ENCODE measurements around the gene NKD1.

The NKD1 gene

DNA sequence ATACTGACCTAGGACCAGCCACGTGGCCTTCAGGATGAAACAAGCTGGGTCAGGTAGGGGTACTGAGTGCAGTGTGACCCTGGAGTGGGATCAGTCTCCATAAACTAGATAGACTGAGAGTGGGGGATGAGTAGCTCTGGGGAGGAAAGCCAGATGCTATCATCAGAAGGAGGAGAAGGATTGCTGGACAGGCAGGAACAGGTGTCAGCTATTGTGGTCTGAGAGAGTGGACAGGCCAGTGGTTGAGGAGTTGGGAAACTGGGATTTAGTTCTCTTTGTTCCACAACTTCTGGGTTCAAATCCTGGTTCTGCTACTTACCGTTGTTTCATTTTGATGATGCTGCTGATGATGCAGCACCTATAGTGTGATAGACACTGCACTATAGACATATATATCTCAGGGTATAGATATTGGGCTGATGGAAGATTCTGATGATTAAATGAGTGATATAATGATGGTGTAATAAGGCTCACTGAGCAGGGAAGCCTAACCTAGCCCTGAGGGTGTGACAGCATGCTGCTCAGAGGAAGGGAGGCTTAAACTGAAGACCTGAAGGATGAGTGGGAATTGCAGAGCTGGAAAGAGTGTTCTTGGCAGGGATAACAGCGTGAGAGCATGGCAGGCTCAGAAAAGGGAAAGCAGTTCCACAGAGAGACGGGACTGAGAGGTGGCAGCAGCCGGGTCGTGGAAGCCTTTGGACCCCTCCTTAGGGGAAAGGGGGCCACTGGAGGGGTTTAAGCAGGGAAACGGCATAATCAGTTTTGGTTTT, 66.9 kb downstream of the NKD1 start:
- H3K4me3 ChIP-seq (ENCODE audit: low read depth in 1 of 2, low read length in 2 of 2) = peak overlapping the region in 1 of 2 donors; percentile 10
- H3K36me3 ChIP-seq (ENCODE audit: insufficient read depth, low read length) = no peaks in the 10 kb centered on the region
- no peaks in the 10 kb centered on the region for H3K9me3 ChIP-seq (ENCODE audit: low read length)
- no peak overlapping the region for H3K9ac ChIP-seq (ENCODE audit: low read length)
- peak overlapping the region; percentile 66 for H3K27ac ChIP-seq (ENCODE audit: low read depth, low read length)
- peaks cover 90% of the 10 kb centered on the region for H3K4me1 ChIP-seq (ENCODE audit: insufficient read depth, low read length)
- H3K27me3 ChIP-seq (ENCODE audit: control insufficient read depth in 1 of 2, insufficient read depth in 2 of 2, low read length in 2 of 2) = no peaks in the 10 kb centered on the region

DNA sequence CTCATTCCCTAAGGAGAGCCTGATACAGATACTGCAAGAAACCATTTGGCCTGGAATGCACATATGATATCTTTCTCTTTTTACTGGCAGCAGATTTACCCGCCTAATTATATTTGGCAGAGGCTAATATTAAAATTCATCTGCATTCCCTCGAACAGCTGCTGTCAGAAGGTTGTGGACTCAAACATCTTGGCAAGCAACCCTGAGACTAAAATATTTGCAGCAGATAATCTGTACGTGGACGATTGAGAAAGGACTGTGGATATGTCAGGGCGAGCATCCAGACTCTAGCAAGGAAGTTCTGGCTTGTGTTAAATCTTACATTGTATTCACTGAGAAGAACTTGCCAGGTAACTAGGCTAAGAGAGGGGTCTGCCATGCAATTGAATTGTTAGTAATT, 67.7 kb downstream of the NKD1 start:
- H3K27me3 ChIP-seq (ENCODE audit: control insufficient read depth in 1 of 2, insufficient read depth in 2 of 2, low read length in 2 of 2) = no peaks in the 10 kb centered on the region
- H3K4me3 ChIP-seq (ENCODE audit: low read depth in 1 of 2, low read length in 2 of 2) = peak overlapping the region in 1 of 2 donors; percentile 10
- peaks cover 83% of the 10 kb centered on the region for H3K4me1 ChIP-seq (ENCODE audit: insufficient read depth, low read length)
- no peaks in the 10 kb centered on the region for H3K9me3 ChIP-seq (ENCODE audit: low read length)
- peak overlapping the region; percentile 66 for H3K27ac ChIP-seq (ENCODE audit: low read depth, low read length)
- no peak overlapping the region for H3K9ac ChIP-seq (ENCODE audit: low read length)
- H3K36me3 ChIP-seq (ENCODE audit: insufficient read depth, low read length) = no peaks in the 10 kb centered on the region

- Histone ChIP-seq H3K9ac (ENCODE audit: low read length) (no peak overlapping the region), H3K36me3 (ENCODE audit: insufficient read depth, low read length) (no peaks in the 10 kb centered on the region), H3K4me1 (ENCODE audit: insufficient read depth, low read length) (peaks cover 78% of the 10 kb centered on the region), H3K27me3 (ENCODE audit: control insufficient read depth in 1 of 2, insufficient read depth in 2 of 2, low read length in 2 of 2) (no peaks in the 10 kb centered on the region), H3K9me3 (ENCODE audit: low read length) (no peaks in the 10 kb centered on the region), H3K4me3 (ENCODE audit: low read depth in 1 of 2, low read length in 2 of 2) (no peak overlapping the region), H3K27ac (ENCODE audit: low read depth, low read length) (peak overlapping the region; percentile 66)
Measured at GRCh38 chr16:50616386-50616785, 68.2 kb downstream of the NKD1 start.

DNA sequence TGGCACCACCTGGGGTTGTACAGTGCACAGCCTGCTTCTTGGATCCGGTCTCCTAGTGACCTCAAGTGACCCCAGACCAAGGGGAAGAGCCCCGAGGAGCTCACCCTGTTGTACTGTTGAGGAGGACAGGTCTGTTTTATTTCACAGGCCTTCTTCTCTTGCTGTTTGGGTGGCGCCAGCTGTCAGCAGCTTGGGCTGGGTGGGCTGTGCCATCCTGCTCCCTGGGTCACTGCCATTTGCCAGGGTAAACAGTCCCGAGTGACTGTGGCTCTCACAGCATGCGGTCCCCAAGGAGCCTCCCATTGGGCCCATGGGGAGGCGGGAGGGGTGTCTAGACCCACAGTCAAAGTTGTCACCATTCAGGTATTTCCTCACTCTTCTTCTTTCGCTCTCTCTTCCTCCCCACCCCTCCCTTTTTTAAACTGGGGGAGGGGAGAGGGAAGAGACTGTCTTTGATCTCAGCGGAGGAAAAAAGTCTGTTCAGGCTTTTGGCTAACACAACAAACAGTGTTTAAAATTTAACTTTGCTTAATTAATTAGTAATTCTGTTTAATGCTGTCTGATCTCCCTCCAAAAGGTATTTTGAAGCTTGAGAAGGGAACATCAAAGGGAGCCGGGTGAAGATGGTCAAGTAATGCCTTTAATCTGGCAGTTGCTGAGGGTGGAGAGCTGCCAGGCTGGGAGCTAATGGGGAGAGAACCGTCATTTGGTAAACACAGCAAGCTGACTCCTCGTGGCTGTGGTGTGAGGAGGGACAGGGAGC, 68.9 kb downstream of the NKD1 start:
- Histone ChIP-seq H3K9ac (ENCODE audit: low read length) (no peak overlapping the region), H3K27ac (ENCODE audit: low read depth, low read length) (peak overlapping the region; percentile 81), H3K27me3 (ENCODE audit: control insufficient read depth in 1 of 2, insufficient read depth in 2 of 2, low read length in 2 of 2) (no peaks in the 10 kb centered on the region), H3K36me3 (ENCODE audit: insufficient read depth, low read length) (no peaks in the 10 kb centered on the region), H3K4me3 (ENCODE audit: low read depth in 1 of 2, low read length in 2 of 2) (no peak overlapping the region), H3K4me1 (ENCODE audit: insufficient read depth, low read length) (peaks cover 71% of the 10 kb centered on the region), H3K9me3 (ENCODE audit: low read length) (no peaks in the 10 kb centered on the region)

DNA sequence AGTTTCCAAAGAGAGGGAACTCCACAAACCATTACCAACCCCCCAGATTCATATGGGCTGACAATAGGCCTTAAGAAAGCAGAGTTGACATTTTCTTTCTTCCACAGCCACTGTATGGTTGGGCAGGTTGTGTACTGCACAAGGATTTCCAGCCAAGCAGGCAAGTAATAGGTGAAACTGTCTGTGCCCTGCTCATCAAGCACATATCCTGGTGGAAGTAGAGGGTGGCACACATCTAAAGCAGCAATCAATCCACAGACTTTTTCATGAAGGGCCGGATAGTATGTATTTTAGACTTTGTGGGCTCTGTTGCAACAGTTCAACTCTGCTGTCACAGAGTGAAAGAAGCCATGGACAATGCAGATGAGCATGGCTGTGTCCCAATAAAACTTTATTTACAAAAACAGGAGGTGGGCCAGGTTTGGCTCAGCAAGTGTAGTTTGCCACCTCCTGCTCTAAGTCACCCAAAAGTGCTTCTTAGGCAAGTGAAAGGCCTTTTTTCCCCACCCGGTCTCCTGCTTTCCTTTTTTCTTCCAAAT, 69.5 kb downstream of the NKD1 start:
- Histone ChIP-seq H3K9ac (ENCODE audit: low read length) (no peak overlapping the region), H3K9me3 (ENCODE audit: low read length) (no peaks in the 10 kb centered on the region), H3K4me3 (ENCODE audit: low read depth in 1 of 2, low read length in 2 of 2) (no peak overlapping the region), H3K27me3 (ENCODE audit: control insufficient read depth in 1 of 2, insufficient read depth in 2 of 2, low read length in 2 of 2) (no peaks in the 10 kb centered on the region), H3K4me1 (ENCODE audit: insufficient read depth, low read length) (peaks cover 64% of the 10 kb centered on the region), H3K27ac (ENCODE audit: low read depth, low read length) (peak overlapping the region; percentile 81), H3K36me3 (ENCODE audit: insufficient read depth, low read length) (no peaks in the 10 kb centered on the region)

GRCh38 chr16:50618238-50618918, 70.2 kb downstream of the NKD1 start:
- no peaks in the 10 kb centered on the region for H3K9me3 ChIP-seq (ENCODE audit: low read length)
- no peak overlapping the region for H3K9ac ChIP-seq (ENCODE audit: low read length)
- peak overlapping the region; percentile 81 for H3K27ac ChIP-seq (ENCODE audit: low read depth, low read length)
- H3K36me3 ChIP-seq (ENCODE audit: insufficient read depth, low read length) = no peaks in the 10 kb centered on the region
- no peak overlapping the region for H3K4me3 ChIP-seq (ENCODE audit: low read depth in 1 of 2, low read length in 2 of 2)
- peaks cover 58% of the 10 kb centered on the region for H3K4me1 ChIP-seq (ENCODE audit: insufficient read depth, low read length)
- no peaks in the 10 kb centered on the region for H3K27me3 ChIP-seq (ENCODE audit: control insufficient read depth in 1 of 2, insufficient read depth in 2 of 2, low read length in 2 of 2)

- Histone ChIP-seq H3K4me3 (ENCODE audit: low read depth in 1 of 2, low read length in 2 of 2) (no peak overlapping the region), H3K4me1 (ENCODE audit: insufficient read depth, low read length) (peaks cover 44% of the 10 kb centered on the region), H3K27me3 (ENCODE audit: control insufficient read depth in 1 of 2, insufficient read depth in 2 of 2, low read length in 2 of 2) (no peaks in the 10 kb centered on the region), H3K36me3 (ENCODE audit: insufficient read depth, low read length) (peaks cover 7% of the 10 kb centered on the region), H3K27ac (ENCODE audit: low read depth, low read length) (no peak overlapping the region), H3K9ac (ENCODE audit: low read length) (no peak overlapping the region), H3K9me3 (ENCODE audit: low read length) (no peaks in the 10 kb centered on the region)
Measured at GRCh38 chr16:50619702-50620491, 71.7 kb downstream of the NKD1 start.

DNA sequence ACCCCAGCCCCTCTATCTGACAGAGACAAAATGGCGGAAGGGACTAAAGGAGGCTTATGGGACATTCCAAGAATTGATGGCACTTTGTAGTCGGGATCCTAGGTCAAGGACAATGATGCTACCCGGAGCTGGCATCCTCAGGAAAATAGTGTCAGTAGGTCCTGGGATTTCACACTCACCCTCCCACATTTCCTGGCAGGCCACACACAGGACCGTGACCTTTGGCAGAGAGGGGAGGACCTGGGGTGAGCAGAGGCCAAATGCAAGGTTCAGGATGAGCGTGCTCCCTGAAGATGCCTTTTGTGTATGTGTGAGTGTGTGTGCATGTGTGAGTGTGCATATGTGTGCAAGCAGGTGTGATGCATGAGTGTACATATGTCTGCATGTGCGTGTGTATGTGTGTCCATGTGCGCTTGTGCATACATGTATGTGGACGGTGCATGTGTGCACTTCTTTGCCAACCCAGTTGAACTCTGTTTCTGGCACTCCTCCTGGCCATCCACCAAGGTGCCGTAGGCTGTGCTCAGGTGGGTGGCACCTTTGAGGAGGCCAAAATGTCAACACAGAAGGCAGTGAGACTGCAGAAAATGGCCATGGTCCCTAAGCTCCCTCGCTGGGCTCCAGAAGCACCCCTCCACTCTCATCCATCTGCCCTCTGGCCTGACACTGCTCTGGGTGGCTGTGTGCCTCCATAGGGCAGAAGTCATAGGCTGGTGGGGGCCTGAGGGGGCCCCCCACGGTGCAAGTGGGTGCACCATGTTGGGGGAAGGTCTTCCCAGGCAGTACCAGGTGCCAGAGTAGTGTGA, 72.7 kb downstream of the NKD1 start:
- Histone ChIP-seq H3K4me3 (ENCODE audit: low read depth in 1 of 2, low read length in 2 of 2) (no peak overlapping the region), H3K36me3 (ENCODE audit: insufficient read depth, low read length) (peaks cover 7% of the 10 kb centered on the region), H3K27ac (ENCODE audit: low read depth, low read length) (no peak overlapping the region), H3K27me3 (ENCODE audit: control insufficient read depth in 1 of 2, insufficient read depth in 2 of 2, low read length in 2 of 2) (no peaks in the 10 kb centered on the region), H3K9ac (ENCODE audit: low read length) (no peak overlapping the region), H3K9me3 (ENCODE audit: low read length) (no peaks in the 10 kb centered on the region), H3K4me1 (ENCODE audit: insufficient read depth, low read length) (peaks cover 34% of the 10 kb centered on the region)

- H3K9ac ChIP-seq (ENCODE audit: low read length) = no peak overlapping the region
- H3K9me3 ChIP-seq (ENCODE audit: low read length) = no peaks in the 10 kb centered on the region
- H3K4me3 ChIP-seq (ENCODE audit: low read depth in 1 of 2, low read length in 2 of 2) = no peak overlapping the region
- peaks cover 7% of the 10 kb centered on the region for H3K36me3 ChIP-seq (ENCODE audit: insufficient read depth, low read length)
- H3K4me1 ChIP-seq (ENCODE audit: insufficient read depth, low read length) = peaks cover 28% of the 10 kb centered on the region
- H3K27me3 ChIP-seq (ENCODE audit: control insufficient read depth in 1 of 2, insufficient read depth in 2 of 2, low read length in 2 of 2) = no peaks in the 10 kb centered on the region
- H3K27ac ChIP-seq (ENCODE audit: low read depth, low read length) = no peak overlapping the region
Measured at GRCh38 chr16:50621452-50621792, 73.2 kb downstream of the NKD1 start.

DNA sequence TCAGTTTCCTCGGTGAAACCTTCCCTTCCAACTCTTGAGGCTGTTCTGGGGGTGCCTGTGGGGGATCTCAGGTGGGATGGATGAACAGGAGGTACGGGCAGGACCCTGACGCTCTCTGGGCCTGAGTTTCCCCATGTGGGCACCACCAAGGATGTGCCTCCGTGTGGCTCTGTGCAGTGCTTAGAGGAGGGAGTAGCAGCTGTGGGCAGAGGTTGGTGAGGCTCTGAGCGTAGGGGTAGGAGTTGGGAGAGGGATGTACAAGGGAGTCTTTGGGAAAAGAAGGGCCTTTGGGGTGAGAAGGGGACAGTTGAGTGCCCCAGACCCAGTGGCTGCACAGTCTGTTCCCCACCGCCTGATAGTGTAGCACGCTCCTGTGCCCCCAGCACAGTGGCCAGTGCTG, 73.8 kb downstream of the NKD1 start:
- peaks cover 28% of the 10 kb centered on the region for H3K4me1 ChIP-seq (ENCODE audit: insufficient read depth, low read length)
- no peak overlapping the region for H3K9ac ChIP-seq (ENCODE audit: low read length)
- peaks cover 7% of the 10 kb centered on the region for H3K36me3 ChIP-seq (ENCODE audit: insufficient read depth, low read length)
- no peak overlapping the region for H3K27ac ChIP-seq (ENCODE audit: low read depth, low read length)
- H3K9me3 ChIP-seq (ENCODE audit: low read length) = no peaks in the 10 kb centered on the region
- no peak overlapping the region for H3K4me3 ChIP-seq (ENCODE audit: low read depth in 1 of 2, low read length in 2 of 2)
- no peaks in the 10 kb centered on the region for H3K27me3 ChIP-seq (ENCODE audit: control insufficient read depth in 1 of 2, insufficient read depth in 2 of 2, low read length in 2 of 2)
